ENCODE data around the gene TMEM154. TPM values are rescaled to one million over a fixed set of nuclear protein-coding genes. Genes with fewer than 3 reads are reported as not detected.
A peak's percentile ranks its signal among the peaks of the same experiment; 100 is the strongest.

The TMEM154 gene
- total and polyA plus RNA-seq, 4 donors: 0.56 to 2.3 (median 0.94) TPM

GRCh38 chr4:152713951-152714705 lies 34.3 kb upstream of the TMEM154 start:
- Histone ChIP-seq H3K4me1 (ENCODE audit: control insufficient read depth, insufficient read depth, low read length) (no peaks in the 10 kb centered on the region), H3K4me3 (ENCODE audit: low read depth, low read length) (no peak overlapping the region), H3K36me3 (ENCODE audit: control insufficient read depth, insufficient read depth, low read length) (no peaks in the 10 kb centered on the region), H3K9me3 (ENCODE audit: control insufficient read depth, insufficient read depth, low read length) (no peaks in the 10 kb centered on the region), H3K27ac (ENCODE audit: low read depth, low read length) (no peak overlapping the region), H3K27me3 (ENCODE audit: control insufficient read depth, insufficient read depth, low read length) (no peaks in the 10 kb centered on the region)
- no peak for DNase-seq (ENCODE audit: low read depth in 4 of 6, low spot score in 6 of 6)
- WGBS (ENCODE audit: insufficient coverage): 86% methylated on average over 1 of the region's 2 CpGs

- Histone ChIP-seq H3K27ac (ENCODE audit: low read depth, low read length) (no peak overlapping the region), H3K36me3 (ENCODE audit: control insufficient read depth, insufficient read depth, low read length) (no peaks in the 10 kb centered on the region), H3K4me1 (ENCODE audit: control insufficient read depth, insufficient read depth, low read length) (no peaks in the 10 kb centered on the region), H3K4me3 (ENCODE audit: low read depth, low read length) (no peak overlapping the region), H3K27me3 (ENCODE audit: control insufficient read depth, insufficient read depth, low read length) (no peaks in the 10 kb centered on the region), H3K9me3 (ENCODE audit: control insufficient read depth, insufficient read depth, low read length) (no peaks in the 10 kb centered on the region)
- WGBS (ENCODE audit: insufficient coverage): 76% methylated on average over 3 of the region's 6 CpGs
- DNase-seq (ENCODE audit: low read depth in 4 of 6, low spot score in 6 of 6): no peak
Measured at GRCh38 chr4:152709675-152710438, 30.1 kb upstream of the TMEM154 start.

- Histone ChIP-seq H3K36me3 (ENCODE audit: control insufficient read depth, insufficient read depth, low read length) (no peaks in the 10 kb centered on the region), H3K27ac (ENCODE audit: low read depth, low read length) (no peak overlapping the region), H3K9me3 (ENCODE audit: control insufficient read depth, insufficient read depth, low read length) (no peaks in the 10 kb centered on the region), H3K4me1 (ENCODE audit: control insufficient read depth, insufficient read depth, low read length) (no peaks in the 10 kb centered on the region), H3K4me3 (ENCODE audit: low read depth, low read length) (no peak overlapping the region), H3K27me3 (ENCODE audit: control insufficient read depth, insufficient read depth, low read length) (no peaks in the 10 kb centered on the region)
- no peak for DNase-seq (ENCODE audit: low read depth in 4 of 6, low spot score in 6 of 6)
- 68% methylated on average over 3 of the region's 4 CpGs for WGBS (ENCODE audit: insufficient coverage)
Measured at GRCh38 chr4:152708796-152709195, 29.0 kb upstream of the TMEM154 start.

GRCh38 chr4:152708361-152708760 lies 28.6 kb upstream of the TMEM154 start:
- 100% methylated on average over 1 of the region's 1 CpG for WGBS (ENCODE audit: insufficient coverage)

GRCh38 chr4:152707632-152708031 lies 27.8 kb upstream of the TMEM154 start:
- Histone ChIP-seq H3K9me3 (ENCODE audit: control insufficient read depth, insufficient read depth, low read length) (no peaks in the 10 kb centered on the region), H3K27ac (ENCODE audit: low read depth, low read length) (no peak overlapping the region), H3K4me3 (ENCODE audit: low read depth, low read length) (no peak overlapping the region), H3K4me1 (ENCODE audit: control insufficient read depth, insufficient read depth, low read length) (no peaks in the 10 kb centered on the region), H3K27me3 (ENCODE audit: control insufficient read depth, insufficient read depth, low read length) (no peaks in the 10 kb centered on the region), H3K36me3 (ENCODE audit: control insufficient read depth, insufficient read depth, low read length) (no peaks in the 10 kb centered on the region)
- WGBS (ENCODE audit: insufficient coverage): 89% methylated on average over 5 of the region's 5 CpGs
- DNase-seq (ENCODE audit: low read depth in 4 of 6, low spot score in 6 of 6): no peak

More at GRCh38 chr4:152708361-152708760, 28.6 kb upstream of the TMEM154 start:
- no peaks in the 10 kb centered on the region for H3K36me3 ChIP-seq (ENCODE audit: control insufficient read depth, insufficient read depth, low read length)
- no peaks in the 10 kb centered on the region for H3K9me3 ChIP-seq (ENCODE audit: control insufficient read depth, insufficient read depth, low read length)
- no peak overlapping the region for H3K4me3 ChIP-seq (ENCODE audit: low read depth, low read length)
- no peak overlapping the region for H3K27ac ChIP-seq (ENCODE audit: low read depth, low read length)
- H3K27me3 ChIP-seq (ENCODE audit: control insufficient read depth, insufficient read depth, low read length): no peaks in the 10 kb centered on the region
- DNase-seq (ENCODE audit: low read depth in 4 of 6, low spot score in 6 of 6): no peak
- H3K4me1 ChIP-seq (ENCODE audit: control insufficient read depth, insufficient read depth, low read length): no peaks in the 10 kb centered on the region

GRCh38 chr4:152705903-152706302 lies 26.1 kb upstream of the TMEM154 start:
- Histone ChIP-seq H3K27me3 (ENCODE audit: control insufficient read depth, insufficient read depth, low read length) (no peaks in the 10 kb centered on the region), H3K4me3 (ENCODE audit: low read depth, low read length) (no peak overlapping the region), H3K36me3 (ENCODE audit: control insufficient read depth, insufficient read depth, low read length) (no peaks in the 10 kb centered on the region), H3K27ac (ENCODE audit: low read depth, low read length) (no peak overlapping the region), H3K4me1 (ENCODE audit: control insufficient read depth, insufficient read depth, low read length) (no peaks in the 10 kb centered on the region), H3K9me3 (ENCODE audit: control insufficient read depth, insufficient read depth, low read length) (no peaks in the 10 kb centered on the region)
- DNase-seq (ENCODE audit: low read depth in 4 of 6, low spot score in 6 of 6): peak in 1 of 6 donors; percentile 62
- no CpG with 5 or more reads among the region's 1 CpG for WGBS (ENCODE audit: insufficient coverage)

- H3K9me3 ChIP-seq (ENCODE audit: control insufficient read depth, insufficient read depth, low read length): no peaks in the 10 kb centered on the region
- H3K27ac ChIP-seq (ENCODE audit: low read depth, low read length): no peak overlapping the region
- DNase-seq (ENCODE audit: low read depth in 4 of 6, low spot score in 6 of 6): no peak
- H3K4me3 ChIP-seq (ENCODE audit: low read depth, low read length): no peak overlapping the region
- WGBS (ENCODE audit: insufficient coverage): 73% methylated on average over 1 of the region's 1 CpG
- no peaks in the 10 kb centered on the region for H3K36me3 ChIP-seq (ENCODE audit: control insufficient read depth, insufficient read depth, low read length)
- H3K4me1 ChIP-seq (ENCODE audit: control insufficient read depth, insufficient read depth, low read length): no peaks in the 10 kb centered on the region
- H3K27me3 ChIP-seq (ENCODE audit: control insufficient read depth, insufficient read depth, low read length): no peaks in the 10 kb centered on the region
Measured at GRCh38 chr4:152704788-152705187, 25.0 kb upstream of the TMEM154 start.

- Histone ChIP-seq H3K4me3 (ENCODE audit: low read depth, low read length) (no peak overlapping the region), H3K27me3 (ENCODE audit: control insufficient read depth, insufficient read depth, low read length) (no peaks in the 10 kb centered on the region), H3K9me3 (ENCODE audit: control insufficient read depth, insufficient read depth, low read length) (no peaks in the 10 kb centered on the region), H3K4me1 (ENCODE audit: control insufficient read depth, insufficient read depth, low read length) (no peaks in the 10 kb centered on the region), H3K36me3 (ENCODE audit: control insufficient read depth, insufficient read depth, low read length) (no peaks in the 10 kb centered on the region), H3K27ac (ENCODE audit: low read depth, low read length) (no peak overlapping the region)
- 40% methylated on average over 1 of the region's 1 CpG for WGBS (ENCODE audit: insufficient coverage)
- DNase-seq (ENCODE audit: low read depth in 4 of 6, low spot score in 6 of 6): peak in 1 of 6 donors; percentile 25
Measured at GRCh38 chr4:152700151-152700550, 20.4 kb upstream of the TMEM154 start.

- no peaks in the 10 kb centered on the region for H3K9me3 ChIP-seq (ENCODE audit: control insufficient read depth, insufficient read depth, low read length)
- WGBS (ENCODE audit: insufficient coverage): 80% methylated on average over 1 of the region's 4 CpGs
- no peak overlapping the region for H3K4me3 ChIP-seq (ENCODE audit: low read depth, low read length)
- H3K4me1 ChIP-seq (ENCODE audit: control insufficient read depth, insufficient read depth, low read length): no peaks in the 10 kb centered on the region
- H3K36me3 ChIP-seq (ENCODE audit: control insufficient read depth, insufficient read depth, low read length): no peaks in the 10 kb centered on the region
- no peak overlapping the region for H3K27ac ChIP-seq (ENCODE audit: low read depth, low read length)
- no peak for DNase-seq (ENCODE audit: low read depth in 4 of 6, low spot score in 6 of 6)
- no peaks in the 10 kb centered on the region for H3K27me3 ChIP-seq (ENCODE audit: control insufficient read depth, insufficient read depth, low read length)
Measured at GRCh38 chr4:152699313-152699712, 19.5 kb upstream of the TMEM154 start.

- Histone ChIP-seq H3K9me3 (ENCODE audit: control insufficient read depth, insufficient read depth, low read length) (no peaks in the 10 kb centered on the region), H3K27ac (ENCODE audit: low read depth, low read length) (no peak overlapping the region), H3K27me3 (ENCODE audit: control insufficient read depth, insufficient read depth, low read length) (no peaks in the 10 kb centered on the region), H3K4me1 (ENCODE audit: control insufficient read depth, insufficient read depth, low read length) (no peaks in the 10 kb centered on the region), H3K4me3 (ENCODE audit: low read depth, low read length) (no peak overlapping the region), H3K36me3 (ENCODE audit: control insufficient read depth, insufficient read depth, low read length) (no peaks in the 10 kb centered on the region)
- no CpG with 5 or more reads among the region's 1 CpG for WGBS (ENCODE audit: insufficient coverage)
- no peak for DNase-seq (ENCODE audit: low read depth in 4 of 6, low spot score in 6 of 6)
Measured at GRCh38 chr4:152698089-152698499, 18.3 kb upstream of the TMEM154 start.
